Cerebellar nuclear complex (tissue), 1 donor: Measurements from ENCODE around the gene MKKS.

Experiments used
- DNase-seq, 2 experiments: peaks; one replicate each; lab custom pipeline; 2025; lab: John Stamatoyannopoulos, UW

The MKKS gene

DNA sequence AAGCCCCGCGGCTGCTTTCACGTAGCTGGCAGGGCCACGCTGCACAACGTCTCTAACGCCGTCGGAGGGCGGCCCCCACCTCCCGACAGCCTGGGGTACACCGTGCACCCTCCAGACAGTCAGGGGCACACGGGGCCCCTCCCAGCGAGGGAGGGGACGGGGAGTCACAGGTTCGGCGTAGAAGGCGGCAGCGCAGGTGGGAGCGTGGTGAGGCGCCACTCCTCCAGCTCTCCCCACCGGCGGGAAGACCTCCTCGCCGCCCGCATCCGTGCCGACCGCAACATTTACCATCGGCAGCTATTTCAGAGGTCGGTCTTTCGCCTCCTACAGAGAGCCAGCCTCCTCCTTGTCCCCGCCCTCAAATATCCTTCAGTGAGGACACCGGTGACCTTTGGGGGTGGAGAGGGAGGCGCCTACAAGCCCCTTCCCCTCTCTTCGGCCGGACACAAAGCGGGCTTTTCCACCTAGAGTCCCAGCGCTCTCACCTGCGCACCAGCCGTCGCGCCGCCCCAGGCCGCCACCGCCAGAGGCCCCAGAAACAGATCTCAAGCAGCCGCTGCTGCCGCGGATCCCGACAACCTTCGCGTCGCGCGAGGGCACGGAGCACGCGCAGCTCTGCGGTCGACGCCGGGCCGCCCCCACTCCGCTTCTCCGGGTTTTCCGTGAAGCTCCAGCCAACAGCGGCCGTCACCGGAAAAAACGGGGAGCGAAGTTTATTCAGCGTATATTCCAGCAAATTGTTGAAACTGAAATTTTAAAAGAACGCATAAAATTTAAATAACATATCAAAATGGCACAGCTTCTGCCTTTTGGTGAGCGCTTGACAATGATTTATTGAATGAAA is at the start of gene MKKS:
TSS of gene MKKS (minus strand) at position 600 of the 844 bp plus-strand sequence. CDS start 20,708 bp downstream, outside the sequence.
- peak in 1 of 2 experiments; percentile 73 for DNase-seq

DNA sequence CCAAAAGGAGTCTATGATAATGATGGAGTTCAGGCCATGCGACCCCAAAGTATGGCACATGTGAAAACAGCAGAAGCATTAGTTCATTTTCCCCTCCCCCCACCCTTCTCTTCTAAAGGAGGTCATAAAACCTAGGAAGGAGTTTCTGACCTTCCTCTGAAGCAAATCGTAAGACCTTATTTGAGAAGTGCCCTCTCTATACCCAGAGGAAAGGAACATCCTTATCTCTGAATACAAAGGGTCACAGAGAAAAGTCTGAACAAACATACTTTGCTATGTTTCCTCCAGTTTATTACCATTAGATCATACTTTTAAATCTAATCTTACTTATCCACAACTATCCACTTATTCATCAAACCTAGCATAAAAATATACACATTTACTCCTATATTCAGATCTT is 49.7 kb upstream of the MKKS start:
- DNase-seq: no peak

DNA sequence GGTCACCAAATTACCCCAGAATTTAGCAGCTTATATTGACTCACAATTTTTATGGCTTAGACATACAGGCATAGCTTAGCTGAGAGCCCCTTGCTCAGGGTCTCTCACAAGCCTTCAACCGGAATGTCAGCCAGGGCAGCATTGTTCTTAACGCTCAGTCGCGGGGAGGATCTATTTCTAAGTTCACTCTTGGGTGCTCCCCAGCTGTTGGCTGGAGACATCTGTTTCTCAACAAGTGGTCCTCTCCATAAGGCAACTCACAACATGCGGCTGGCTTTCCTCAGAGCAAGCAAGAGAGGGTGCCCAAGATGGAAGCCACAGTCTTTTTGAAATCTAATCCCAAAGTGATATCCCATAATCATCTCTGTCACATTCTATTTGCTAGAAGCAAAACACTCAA is 47.7 kb upstream of the MKKS start:
- DNase-seq: no peak

DNA sequence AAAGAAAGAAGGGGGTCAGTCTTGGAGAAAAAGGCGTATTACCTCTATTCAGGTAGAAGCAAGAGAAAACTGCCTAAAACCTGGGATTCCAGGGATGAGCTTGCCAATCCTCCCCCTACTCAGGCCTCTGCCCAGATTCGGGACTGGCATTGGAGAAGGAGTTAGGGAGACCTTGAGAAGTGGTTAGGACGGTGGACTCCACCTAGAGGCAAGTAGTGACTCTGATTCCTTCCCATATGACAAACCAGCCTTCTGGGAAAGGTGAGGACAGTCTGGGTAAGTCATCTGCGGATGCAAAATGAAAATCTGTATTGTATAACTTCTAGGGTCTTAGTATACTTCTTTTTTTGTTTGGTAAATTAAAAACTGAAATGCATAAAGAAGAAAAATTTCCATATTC is 44.9 kb upstream of the MKKS start:
- no peak for DNase-seq

DNA sequence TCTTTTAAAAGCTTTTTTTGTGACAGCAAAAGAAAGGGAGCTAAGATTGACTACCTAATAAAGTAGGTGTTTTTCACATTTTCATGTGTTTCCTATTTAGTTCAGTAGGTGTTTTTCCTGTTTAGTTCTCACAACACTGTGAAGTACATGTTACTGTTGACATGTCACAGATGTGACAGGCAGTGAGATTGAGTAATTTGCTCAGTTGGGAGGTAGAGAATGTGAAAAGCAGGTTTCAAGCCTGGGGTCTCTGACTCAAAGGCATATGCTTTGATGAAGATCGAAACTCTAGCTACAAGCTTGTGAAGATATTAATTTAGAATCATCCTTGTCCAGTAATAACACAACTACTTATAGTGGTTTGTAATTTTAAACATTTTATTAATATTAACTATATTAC is 44.2 kb upstream of the MKKS start:
- no peak for DNase-seq

DNA sequence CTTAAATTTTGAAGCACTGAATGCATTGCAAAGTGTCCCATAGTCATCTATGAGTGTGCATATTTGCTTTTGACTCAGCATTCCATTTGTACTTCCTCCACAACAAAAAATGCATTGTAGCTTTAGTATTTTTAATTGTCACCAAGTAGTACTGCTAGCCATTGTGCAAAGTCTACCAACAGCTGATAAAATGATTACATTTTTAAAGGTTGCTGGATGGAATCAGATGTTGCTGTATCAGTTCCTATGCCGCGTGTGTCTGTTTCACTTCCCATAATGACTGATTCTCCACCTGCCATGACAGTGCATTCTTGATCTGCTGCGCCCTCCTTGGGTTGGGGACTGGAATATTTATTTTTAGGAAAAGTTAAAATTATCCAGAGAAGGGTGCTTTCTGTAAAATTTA is 42.3 kb upstream of the MKKS start:
- DNase-seq: no peak

DNA sequence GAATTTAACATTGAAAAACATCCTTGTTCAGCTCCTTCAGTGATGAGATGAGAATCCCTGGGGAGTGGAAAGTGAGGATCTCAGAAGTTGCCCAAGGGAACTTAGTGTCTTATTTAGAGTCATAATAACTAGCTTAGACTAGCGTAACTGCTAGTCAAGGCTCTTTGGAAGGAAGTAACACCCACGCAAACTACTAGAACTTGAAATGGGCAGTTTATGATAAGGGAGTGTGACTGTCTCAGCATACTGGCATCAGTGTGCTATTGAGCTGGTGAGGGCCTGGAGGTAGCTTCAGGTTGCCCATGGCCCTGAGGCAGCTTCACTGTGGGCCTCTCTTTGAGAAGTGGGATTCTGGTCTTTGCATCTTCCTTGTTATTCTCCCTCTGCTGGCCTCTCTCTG is 41.2 kb upstream of the MKKS start:
- no peak for DNase-seq

DNA sequence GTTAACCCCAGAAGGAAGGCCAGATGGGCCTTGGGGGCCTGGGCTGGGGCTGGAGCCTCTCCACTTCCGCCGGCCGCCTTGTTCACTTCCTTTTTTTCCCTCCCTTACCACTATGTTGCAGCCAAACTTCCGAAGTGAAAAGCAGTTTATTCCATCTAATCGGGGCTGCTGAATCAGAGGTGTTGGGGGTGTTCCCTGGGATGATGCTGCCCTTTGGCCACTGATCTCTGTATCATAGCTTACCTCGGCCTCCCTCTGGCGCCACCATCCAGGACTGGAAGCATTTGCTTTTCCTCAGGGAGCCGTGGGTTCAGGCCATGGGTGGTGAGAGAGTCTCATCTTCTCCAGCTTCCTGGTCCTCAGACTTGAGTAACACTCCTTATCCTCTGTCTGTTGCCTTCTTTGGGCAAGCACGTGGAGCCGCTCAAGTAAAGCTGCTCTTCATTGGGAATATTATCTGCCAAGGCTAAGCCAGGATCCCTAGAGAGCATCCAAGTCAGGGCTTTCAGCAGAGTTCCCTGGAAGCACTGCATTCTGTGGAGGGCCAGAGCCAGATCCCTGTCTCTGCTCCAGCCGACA is 40.7 kb upstream of the MKKS start:
- DNase-seq: no peak

DNA sequence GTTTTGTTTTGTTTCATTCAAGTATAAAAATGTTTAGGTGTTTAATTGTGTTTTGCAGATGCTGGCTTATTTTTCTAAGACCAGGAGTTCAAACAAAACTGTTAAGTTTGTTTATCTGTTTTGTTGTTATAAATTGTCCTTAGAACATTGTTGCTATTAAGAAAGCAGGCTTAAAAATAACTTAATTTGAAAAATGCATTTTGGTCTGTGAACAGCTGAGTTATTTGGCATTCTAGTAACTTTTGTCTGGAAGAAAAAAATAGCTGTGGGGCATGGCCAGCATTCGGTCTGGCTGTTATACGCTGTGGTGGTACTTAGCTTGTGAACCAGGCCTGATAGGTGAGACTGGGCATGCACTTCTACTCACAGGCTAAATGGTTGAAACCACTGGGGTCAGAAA is 38.8 kb upstream of the MKKS start:
- no peak for DNase-seq

DNA sequence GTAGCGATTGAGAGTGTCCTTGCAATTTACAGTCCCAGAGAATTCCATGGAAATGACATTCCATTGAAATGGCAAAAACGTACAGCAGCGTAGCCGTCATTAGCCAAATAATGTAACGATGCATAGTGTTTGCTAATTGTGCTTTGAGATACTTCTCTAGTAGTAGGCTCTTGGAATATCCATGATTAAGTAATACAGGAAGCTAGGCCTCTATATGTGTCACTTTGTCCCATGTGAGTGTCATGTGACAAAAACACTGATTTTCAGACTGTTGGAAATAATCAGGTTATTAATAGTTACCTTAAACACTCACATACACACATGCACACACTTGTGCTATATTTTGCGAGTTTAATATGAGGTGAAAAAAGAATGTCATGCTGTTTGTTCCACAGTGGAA is 36.3 kb upstream of the MKKS start:
- no peak for DNase-seq

DNA sequence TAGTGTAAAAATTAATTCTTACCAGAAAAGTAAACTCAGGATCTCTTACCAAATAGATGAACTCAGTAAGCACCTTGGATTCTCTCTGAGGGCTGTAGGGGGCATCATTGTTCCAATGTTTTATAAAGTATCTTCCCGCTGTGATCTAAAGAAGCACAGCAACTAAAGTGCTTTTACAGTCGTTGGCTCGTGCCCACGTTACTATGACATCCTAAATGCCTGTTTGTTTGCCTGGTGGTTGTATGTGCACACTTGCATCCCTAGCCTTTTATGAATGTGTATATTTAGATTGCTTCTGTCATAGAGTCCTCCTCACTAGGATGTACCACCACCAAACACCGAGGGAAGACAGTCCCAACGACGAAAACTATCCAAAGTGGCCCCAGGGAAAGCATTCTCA is 35.6 kb upstream of the MKKS start:
- DNase-seq: no peak

DNA sequence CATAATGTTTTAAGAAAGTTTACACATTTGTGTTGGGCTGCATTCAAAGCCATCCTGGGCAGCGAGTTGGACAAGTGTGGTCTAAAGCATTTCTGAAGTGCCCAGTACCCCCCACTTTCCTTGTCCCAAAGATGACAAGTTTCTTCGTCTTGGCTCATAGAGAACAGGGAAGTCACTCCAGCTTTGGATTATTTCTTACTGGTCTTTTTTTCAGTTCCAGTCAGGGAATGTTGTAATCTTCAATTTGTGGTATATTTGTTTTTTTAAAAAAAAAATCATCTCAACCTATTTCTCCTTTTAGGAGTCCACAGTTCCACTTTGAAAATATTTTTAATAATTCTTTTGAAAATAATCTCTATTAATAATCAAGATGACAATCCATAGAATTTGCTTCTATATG is 35.0 kb upstream of the MKKS start:
- no peak for DNase-seq

DNA sequence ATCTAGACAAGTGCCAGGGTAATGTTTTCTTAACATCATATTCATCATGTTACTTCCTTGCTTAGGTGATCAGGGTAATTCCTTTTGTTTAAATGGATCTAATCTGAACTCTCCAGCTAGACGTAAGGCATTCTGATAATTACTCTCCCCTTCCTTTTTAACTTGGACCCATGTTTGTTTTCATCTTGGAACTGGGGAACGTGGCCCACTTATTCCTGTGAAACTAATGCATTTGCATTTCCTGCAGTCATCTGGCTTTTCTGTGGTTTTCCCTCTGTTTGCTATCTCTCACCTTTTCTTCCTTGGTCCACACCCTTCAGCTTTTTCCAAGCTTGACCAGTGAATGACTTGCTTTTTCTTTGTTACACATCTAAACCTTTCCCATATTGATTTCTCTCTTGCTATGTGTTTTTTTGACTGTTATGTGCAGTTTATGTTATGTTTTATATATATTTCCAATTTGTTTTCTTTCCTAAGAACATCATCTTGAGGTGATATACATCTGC is 34.4 kb upstream of the MKKS start:
- DNase-seq: no peak

DNA sequence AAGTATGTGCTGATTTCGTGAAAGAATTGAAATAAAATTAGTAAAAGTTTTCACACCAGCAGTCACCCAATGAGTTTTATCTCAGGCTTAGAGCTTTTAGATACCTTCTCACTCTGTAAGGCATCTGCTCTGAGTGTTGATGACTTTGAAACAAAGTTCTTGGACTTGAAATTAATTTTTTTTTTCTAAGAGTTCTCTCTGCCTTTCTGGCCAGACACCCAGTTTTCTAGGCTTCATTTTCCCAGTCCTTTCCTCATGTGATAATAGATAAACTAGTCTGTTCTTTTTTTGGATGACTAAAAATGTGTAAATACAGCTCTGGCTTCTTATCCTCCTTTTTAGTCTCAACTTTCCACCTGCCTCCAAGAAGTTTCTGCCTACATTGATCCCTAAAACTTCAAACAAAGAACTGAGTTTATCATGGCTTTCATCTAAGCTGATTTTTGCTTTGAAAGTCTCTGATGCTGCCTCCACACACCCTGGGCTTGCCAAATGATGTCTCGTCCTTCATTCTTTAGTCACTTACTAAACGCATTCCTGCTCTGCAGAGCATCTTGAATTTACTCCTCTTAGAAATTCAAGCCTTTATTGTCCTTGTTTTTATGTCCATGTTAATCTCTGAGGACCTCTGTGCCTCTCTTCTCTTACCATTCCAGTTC is 33.8 kb upstream of the MKKS start:
- DNase-seq: no peak

DNA sequence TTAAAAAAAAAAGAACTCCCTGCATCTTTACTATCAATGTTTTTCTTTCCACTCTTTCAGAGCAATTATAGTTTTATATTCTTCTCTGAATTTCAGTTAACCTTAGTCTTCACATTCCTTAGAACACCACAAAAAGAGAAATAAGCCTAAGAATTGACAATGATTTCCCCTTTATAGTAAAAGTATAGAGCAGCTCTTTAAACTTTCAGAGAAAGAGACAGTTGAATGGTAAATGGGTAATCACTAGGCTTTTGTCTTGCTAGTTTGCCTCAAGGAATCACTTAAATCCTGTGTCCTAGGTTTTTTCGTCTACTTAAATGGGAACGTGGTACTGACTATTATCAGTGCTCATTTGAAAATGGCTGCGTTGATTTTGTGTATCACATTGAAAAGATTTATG is 32.8 kb upstream of the MKKS start:
- no peak for DNase-seq

DNA sequence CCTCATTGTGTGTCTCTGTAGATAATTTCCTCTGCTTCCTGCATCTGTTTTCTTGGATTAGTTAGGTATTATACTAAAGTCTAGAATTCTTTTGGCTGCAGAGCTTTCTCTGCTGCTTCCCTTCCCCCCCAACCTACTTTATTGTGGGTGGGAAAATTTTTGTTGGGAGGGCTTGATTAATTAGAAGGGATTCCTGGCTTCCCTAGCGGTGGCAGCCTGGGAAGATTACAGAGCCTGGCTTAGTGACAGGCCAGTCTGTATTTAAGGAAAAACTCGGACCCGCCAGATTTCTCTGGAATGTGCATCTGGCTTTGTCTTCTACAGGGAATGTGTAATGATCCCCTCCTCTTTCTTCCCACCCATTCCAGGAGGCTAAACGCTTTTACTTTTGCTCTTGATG is 32.3 kb upstream of the MKKS start:
- no peak for DNase-seq

DNA sequence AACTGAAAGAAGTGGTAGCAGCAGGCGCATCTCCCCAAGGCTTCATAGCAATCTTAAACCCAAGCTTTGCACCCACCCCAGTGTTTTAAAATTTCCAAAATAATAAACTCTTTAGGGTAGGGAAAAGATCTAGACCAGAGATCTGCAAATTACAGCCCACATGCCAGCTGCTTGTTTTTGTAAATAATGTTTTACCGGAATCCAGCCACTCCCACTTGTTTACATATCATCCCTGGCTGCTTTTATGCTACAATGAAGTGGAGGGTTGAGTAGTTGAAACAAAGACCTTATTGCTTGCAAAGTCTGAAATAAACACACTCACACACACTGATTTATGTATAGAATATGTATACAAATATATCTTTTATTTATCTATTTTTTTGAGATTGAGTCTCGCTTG is 31.1 kb upstream of the MKKS start:
- DNase-seq: no peak

DNA sequence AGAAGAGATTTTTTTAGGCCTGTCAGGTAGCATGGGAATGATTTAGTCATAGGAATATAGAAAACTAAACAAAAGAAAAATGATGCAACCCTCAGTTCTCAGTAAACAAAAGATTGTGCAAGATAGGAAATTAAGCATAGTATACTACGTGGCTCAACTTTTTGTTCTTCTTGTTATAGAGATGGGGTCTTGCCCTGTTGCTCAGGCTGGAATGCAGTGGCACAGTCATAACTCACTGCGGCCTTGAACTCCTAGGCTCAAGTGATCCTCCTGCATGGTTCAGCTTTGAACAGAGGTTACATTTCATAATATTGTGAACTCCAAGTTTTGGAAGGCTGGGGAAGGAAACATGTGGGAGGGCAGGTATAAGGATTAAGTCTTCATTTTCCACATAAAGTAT is 29.6 kb upstream of the MKKS start:
- DNase-seq: no peak

DNA sequence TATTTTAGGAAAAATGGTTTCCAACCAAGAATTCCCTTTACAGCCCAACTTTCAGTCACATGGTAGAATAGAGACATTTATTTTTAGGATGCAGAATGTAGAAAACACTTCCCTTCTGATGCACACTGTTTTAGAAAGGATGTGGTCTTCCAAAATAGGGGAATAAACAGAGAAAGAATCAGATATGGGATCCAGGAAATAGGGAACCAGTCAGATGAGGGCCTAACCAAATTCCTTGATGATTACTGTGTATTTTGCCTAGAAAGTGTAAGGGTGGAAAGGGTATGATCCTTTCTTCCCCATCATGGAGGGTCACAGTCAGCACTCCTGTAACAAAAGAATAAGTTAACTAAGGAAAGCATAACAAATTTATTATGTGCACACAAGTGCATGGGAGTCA is 28.5 kb upstream of the MKKS start:
- DNase-seq: no peak

DNA sequence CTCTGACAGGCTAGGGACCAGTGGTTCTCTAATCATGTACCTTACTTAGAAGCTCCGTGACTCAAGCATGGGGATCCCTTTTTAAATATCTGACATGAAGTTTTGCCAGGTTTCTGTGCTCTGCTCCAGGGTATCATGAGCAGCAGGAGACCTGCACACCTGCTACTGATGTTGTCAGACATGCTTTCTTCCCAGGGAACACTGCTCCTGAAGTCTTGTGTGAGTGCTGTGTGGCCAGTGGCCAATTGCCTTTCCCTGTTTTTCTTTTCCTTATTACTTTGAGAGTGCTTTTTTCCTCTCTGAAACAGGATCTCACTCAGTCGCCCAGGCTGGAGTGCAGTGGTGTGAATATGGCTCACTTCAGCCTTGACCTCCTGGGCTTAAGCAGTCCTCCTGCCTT is 27.5 kb upstream of the MKKS start:
- DNase-seq: no peak

DNA sequence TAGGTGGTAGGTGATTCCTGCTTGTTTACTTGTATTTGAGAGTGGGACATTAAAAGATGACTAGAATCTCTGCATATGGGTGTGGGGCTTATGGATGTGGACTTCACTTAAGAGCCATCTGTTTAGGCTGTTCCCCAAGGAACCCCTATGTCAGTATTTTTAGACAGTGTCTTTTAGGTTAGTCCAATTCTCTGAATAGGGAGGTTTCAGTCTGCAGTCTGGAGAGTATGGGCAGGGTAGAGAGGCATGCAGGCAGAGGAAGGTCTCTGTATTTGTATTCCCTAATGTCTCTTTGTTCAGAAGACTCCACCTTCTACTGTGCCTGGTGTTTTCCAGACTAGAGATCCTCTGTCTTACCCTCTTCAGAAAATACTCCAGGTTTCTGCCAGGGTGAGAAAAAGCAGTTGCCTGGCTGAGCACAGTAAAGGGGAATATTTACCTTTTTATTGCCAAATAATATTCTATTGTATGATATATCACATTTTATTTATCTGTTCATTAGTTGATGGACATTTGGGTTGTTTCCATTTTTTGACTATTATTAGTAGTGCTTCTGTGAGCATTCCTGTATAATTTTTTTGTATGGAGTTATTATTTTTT is 20.2 kb upstream of the MKKS start:
- DNase-seq: no peak

DNA sequence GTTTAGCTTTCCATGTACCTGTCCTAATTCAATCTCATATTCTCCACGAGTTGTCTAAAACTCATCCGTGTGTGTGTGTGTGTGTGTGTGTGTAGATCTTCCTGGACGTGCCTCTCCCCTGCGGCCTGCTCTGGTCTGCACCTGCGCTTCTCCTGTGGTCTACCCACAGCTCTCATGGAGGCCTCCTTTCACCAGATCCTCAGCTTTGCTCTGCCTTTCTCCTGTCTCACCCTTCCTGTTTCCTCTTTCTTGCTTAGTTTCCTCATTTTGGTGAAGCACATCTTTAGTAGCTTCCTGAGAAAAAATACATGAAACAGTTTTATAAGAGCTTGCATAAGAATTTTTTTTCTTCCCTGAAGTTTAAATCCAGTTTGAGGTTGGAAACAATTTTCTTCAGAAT is 19.2 kb upstream of the MKKS start:
- no peak for DNase-seq

DNA sequence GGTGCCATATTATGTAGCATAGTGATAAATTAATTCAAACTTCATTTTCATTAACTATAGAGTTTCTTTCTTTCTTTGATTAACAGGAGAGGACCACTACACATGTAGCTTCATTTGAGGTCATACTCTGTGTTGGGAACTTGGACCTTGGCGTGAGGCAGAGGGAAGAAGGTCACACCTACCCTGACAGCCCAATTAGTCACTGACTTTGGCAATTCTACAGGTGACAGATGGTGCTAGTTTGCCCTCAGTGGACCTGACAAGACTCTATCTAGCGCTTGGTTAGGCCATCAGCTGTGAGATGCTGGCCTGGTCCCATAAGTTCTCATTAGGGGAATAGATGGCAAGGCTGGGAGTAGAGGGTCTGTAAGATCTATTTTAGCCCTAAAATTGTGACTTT is 15.2 kb upstream of the MKKS start:
- DNase-seq: peak in 1 of 2 experiments; percentile 36
